Measurements from ENCODE around the gene CTBP2.

Gene CTBP2

DNA sequence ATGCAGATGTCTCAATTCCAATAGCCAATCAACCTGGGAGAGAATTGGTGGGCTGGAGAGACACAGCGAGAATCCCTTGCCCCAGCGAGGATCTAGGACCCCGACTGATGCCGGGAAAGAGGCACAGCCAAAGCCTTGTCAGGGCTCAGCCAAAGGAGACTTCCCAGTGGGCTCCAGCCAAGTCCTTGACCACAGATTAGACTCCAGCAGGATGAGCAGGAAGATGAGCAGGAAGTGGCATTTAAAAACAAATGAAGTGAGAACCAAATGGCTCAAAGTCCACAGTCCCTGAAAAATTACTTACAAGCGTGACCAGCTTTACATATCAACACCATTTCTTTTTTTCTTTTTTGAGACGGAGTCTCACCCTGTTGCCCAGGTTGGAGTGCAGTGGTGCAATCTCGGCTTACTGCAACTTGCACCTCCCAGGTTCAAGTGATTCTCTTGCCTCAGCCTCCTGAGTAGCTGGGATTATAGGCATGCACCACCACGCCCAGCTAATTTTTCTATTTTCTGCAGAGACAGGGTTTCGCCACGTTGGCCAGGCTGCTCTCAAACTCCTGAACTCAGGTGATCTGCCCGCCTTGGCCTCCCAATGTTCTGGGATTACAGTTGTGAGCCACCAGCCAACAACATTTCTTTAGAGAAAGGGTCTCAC is 40.2 kb downstream of the CTBP2 start:
- H3K4me3 ChIP-seq (replicated peaks in 1 of 2; ENCODE audit: low read depth in 2 of 2, low read length in 2 of 2) = no peak overlapping the region
- TF ChIP-seq, protein P1, sequence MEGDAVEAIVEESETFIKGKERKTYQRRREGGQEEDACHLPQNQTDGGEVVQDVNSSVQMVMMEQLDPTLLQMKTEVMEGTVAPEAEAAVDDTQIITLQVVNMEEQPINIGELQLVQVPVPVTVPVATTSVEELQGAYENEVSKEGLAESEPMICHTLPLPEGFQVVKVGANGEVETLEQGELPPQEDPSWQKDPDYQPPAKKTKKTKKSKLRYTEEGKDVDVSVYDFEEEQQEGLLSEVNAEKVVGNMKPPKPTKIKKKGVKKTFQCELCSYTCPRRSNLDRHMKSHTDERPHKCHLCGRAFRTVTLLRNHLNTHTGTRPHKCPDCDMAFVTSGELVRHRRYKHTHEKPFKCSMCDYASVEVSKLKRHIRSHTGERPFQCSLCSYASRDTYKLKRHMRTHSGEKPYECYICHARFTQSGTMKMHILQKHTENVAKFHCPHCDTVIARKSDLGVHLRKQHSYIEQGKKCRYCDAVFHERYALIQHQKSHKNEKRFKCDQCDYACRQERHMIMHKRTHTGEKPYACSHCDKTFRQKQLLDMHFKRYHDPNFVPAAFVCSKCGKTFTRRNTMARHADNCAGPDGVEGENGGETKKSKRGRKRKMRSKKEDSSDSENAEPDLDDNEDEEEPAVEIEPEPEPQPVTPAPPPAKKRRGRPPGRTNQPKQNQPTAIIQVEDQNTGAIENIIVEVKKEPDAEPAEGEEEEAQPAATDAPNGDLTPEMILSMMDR (IDR thresholded peaks at IDR 0.05; ENCODE audit: low read depth, low read length) = no peak
- DNase-seq (ENCODE audit: low read depth in 2 of 2) = peak; percentile 29 to 42

DNA sequence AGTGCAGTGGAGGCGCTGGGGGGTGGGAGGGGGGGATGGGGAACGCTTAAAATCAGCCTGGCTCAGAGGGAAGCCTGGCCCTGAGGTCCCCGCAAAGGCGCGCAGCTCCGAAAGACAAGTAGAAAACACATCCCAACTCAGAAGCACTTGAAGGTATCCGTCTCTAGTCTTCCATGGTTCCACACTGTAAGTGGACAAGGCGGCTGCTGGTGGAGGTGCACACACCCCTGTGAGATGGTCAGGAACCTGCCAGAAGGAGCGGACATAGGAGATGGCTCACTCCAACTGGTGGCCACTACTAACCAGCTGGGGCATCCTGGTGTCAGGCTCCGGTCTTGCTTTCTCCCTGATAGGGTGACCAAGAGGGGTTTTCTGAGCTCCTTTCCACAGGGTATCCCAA is 41.7 kb downstream of the CTBP2 start:
- TF ChIP-seq, protein P1 (IDR thresholded peaks at IDR 0.05; ENCODE audit: low read depth, low read length) = no peak
- no peak overlapping the region for H3K4me3 ChIP-seq (replicated peaks in 1 of 2; ENCODE audit: low read depth in 2 of 2, low read length in 2 of 2)
- DNase-seq (ENCODE audit: low read depth in 2 of 2) = no peak

DNA sequence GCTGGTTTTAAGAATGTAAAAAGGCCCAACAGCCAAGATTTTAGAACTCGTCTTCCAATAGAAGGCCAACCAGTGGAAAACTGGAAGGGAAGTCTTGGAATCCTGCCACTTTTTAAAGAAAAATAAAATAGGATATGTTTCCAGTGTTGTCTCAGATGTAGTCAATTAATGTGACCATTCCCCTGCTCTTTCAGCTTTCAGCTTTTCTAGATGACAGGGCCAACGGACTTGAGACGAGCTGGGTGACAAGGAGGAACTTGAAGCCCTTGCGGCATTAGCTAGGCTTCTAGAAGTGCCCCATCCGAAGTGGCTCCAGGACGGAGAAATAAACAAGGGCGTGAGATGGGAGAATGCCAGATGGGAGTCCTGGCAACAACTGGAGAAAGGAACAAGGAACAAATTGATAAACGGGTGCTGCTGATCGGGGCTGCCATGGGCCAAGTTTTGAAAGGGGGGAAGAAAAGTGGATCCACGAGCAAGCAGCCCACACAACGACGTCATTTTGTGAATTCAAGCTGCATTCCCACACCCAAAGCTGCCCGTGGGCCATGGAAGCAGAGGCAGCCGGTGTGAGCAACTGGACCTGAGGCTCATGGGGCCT is 42.3 kb downstream of the CTBP2 start:
- DNase-seq (ENCODE audit: low read depth in 2 of 2) = peak in 1 of 2 donors; percentile 59
- no peak overlapping the region for H3K4me3 ChIP-seq (replicated peaks in 1 of 2; ENCODE audit: low read depth in 2 of 2, low read length in 2 of 2)
- TF ChIP-seq, protein P1 (IDR thresholded peaks at IDR 0.05; ENCODE audit: low read depth, low read length) = no peak

DNA sequence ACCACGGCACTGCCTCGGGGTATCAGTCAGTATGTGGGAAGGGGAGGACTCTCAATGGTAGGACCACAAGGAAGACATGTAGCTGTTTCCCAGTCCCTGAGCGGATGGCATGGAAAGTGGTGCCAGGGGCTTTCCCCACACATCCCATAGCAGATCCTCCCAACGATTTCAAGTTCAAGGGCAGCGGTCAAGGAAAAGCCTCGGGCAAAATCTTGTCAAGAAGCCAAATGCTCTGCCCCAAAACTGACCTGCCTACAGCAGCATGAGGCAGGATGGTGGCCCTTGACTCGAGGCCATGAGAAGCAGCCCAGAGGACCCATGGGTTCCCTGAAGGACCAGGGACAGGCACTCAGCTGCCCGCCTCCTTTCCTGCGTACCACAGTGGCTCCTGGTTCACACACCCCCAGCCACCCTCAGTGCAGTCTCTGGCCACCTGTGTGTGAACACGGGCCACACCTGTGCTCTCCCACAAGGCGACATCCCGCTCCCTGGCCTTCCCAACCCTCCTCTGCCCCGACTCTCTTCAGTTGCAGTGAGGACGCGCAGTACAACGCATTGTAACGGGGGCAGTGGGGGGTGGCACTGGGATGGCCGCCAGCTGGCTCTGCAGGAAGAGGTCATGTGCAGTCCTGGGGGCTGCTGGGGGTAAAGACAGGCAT is 43.6 kb downstream of the CTBP2 start:
- no peak overlapping the region for H3K4me3 ChIP-seq (replicated peaks in 1 of 2; ENCODE audit: low read depth in 2 of 2, low read length in 2 of 2)
- DNase-seq (ENCODE audit: low read depth in 2 of 2) = no peak
- TF ChIP-seq, protein P1 (IDR thresholded peaks at IDR 0.05; ENCODE audit: low read depth, low read length) = no peak

DNA sequence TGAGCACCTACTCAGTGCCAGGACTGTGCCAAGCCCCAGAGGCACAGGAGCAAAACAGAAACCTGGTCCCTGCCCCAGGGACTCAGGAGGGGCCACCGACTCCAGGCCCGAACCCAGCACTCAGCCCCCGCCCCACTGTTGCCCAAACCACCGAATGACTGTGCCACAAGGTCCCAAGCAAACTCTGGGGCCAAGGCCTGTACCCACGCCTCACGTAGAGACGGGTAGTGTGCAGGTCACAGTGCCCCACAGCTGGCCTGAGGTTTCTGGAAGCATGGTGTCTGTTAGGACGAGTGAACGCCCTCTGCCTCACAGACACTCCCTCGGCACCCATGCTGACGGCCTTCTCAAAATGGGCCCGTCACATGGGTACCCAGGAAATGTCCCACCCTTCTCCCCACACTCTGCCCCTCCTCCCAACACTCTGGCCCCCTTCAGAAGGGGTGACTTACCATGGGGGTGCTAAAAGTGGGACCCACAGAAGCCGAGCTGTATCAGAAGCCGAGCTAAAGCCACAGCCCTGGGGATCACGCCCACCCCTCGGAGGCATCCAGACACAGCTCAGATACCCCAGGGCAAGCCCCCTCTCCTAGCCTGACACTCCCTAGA is 44.2 kb downstream of the CTBP2 start:
- DNase-seq (ENCODE audit: low read depth in 2 of 2) = no peak
- TF ChIP-seq, protein P1 (IDR thresholded peaks at IDR 0.05; ENCODE audit: low read depth, low read length) = no peak
- H3K4me3 ChIP-seq (replicated peaks in 1 of 2; ENCODE audit: low read depth in 2 of 2, low read length in 2 of 2) = no peak overlapping the region

DNA sequence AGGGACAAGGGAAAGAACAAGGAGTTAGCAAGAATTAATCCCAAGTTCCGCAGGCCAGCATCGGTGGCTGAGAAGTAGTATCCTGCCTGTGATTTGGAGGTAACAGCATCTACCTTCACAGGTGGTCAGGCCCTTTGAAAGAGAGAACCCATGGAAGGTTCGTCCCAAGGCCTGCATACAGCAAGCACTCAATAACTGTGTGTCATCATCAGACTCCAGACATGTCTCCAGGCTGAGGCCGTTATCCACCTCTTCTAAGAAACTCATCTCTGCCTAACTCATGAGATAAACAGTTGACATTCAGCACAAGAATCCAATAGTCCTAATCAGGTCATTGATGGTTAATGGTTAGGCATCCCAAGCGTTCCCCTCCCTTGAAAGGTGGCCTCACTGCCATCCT is 45.0 kb downstream of the CTBP2 start:
- TF ChIP-seq, protein P1 (IDR thresholded peaks at IDR 0.05; ENCODE audit: low read depth, low read length) = no peak
- DNase-seq (ENCODE audit: low read depth in 2 of 2) = no peak
- H3K4me3 ChIP-seq (replicated peaks in 1 of 2; ENCODE audit: low read depth in 2 of 2, low read length in 2 of 2) = no peak overlapping the region
